NCI-H1930 (cell line): ENCODE measurements around the gene WFIKKN2.
"Not testable (repeated sequence)": the region's sequence is repeated elsewhere in the genome, so short reads cannot be mapped to it uniquely, and the experiment has no call there.

ENCODE experiments used
- DNase-seq, 2 experiments: peaks; one replicate each; lab custom pipeline; 2025; lab: John Stamatoyannopoulos, UW

Gene WFIKKN2

GRCh38 chr17:50835301-50836234 lies at the start of gene WFIKKN2:
WFIKKN2 (plus strand) TSS chr17:50835586; CDS start chr17:50835938, 352 bp downstream.
- no peak for DNase-seq

GRCh38 chr17:50785946-50786570 lies 49.3 kb upstream of the WFIKKN2 start:
- no peak for DNase-seq

GRCh38 chr17:50787106-50787505 lies 48.3 kb upstream of the WFIKKN2 start:
- no peak for DNase-seq

GRCh38 chr17:50790618-50791017 lies 44.8 kb upstream of the WFIKKN2 start:
- no peak for DNase-seq

- DNase-seq: no peak
Measured at GRCh38 chr17:50792132-50792531, 43.3 kb upstream of the WFIKKN2 start.

GRCh38 chr17:50793007-50793406 lies 42.4 kb upstream of the WFIKKN2 start:
- DNase-seq: no peak

- DNase-seq: no peak
Measured at GRCh38 chr17:50794361-50794760, 41.0 kb upstream of the WFIKKN2 start.

GRCh38 chr17:50797135-50797810 lies 38.1 kb upstream of the WFIKKN2 start:
- no peak for DNase-seq

- DNase-seq: no peak
Measured at GRCh38 chr17:50798424-50799288, 36.7 kb upstream of the WFIKKN2 start.

- DNase-seq: no peak
Measured at GRCh38 chr17:50799582-50799981, 35.8 kb upstream of the WFIKKN2 start.

- DNase-seq: no peak
Measured at GRCh38 chr17:50800196-50800700, 35.1 kb upstream of the WFIKKN2 start.

GRCh38 chr17:50802609-50803571 lies 32.5 kb upstream of the WFIKKN2 start:
- no peak for DNase-seq

GRCh38 chr17:50803676-50804075 lies 31.7 kb upstream of the WFIKKN2 start:
- DNase-seq: no peak

GRCh38 chr17:50804749-50805475 lies 30.5 kb upstream of the WFIKKN2 start:
- not testable (repeated sequence) for DNase-seq

- no peak for DNase-seq
Measured at GRCh38 chr17:50805486-50805885, 29.9 kb upstream of the WFIKKN2 start.

GRCh38 chr17:50806141-50806643 lies 29.2 kb upstream of the WFIKKN2 start:
- no peak for DNase-seq

GRCh38 chr17:50807009-50807408 lies 28.4 kb upstream of the WFIKKN2 start:
- no peak for DNase-seq

- no peak for DNase-seq
Measured at GRCh38 chr17:50807675-50808074, 27.7 kb upstream of the WFIKKN2 start.

- no peak for DNase-seq
Measured at GRCh38 chr17:50808413-50808812, 27.0 kb upstream of the WFIKKN2 start.
